GM18868 (cell line): ENCODE results near the gene HNRNPC.
"Not testable (repeated sequence)": the region's sequence is repeated elsewhere in the genome, so short reads cannot be mapped to it uniquely, and the experiment has no call there.

Experiments
- ATAC-seq: cut with Tn5 transposase; IDR thresholded peaks from one replicate; pipeline ENCODE4 v1.9.1; 2021; ENCODE audit warnings: mild to moderate bottlenecking, moderate library complexity; ENCODE audit not compliant: unreplicated experiment

HNRNPC gene

GRCh38 chr14:21213652-21214051 lies 55.6 kb downstream of the HNRNPC start:
- no peak for ATAC-seq

GRCh38 chr14:21212824-21213223 lies 56.4 kb downstream of the HNRNPC start:
- ATAC-seq, result not testable (repeated sequence)

- no peak for ATAC-seq
Observed at GRCh38 chr14:21211509-21211908, 57.7 kb downstream of the HNRNPC start.

- ATAC-seq, result no peak
Observed at GRCh38 chr14:21210023-21210422, 59.2 kb downstream of the HNRNPC start.

DNA sequence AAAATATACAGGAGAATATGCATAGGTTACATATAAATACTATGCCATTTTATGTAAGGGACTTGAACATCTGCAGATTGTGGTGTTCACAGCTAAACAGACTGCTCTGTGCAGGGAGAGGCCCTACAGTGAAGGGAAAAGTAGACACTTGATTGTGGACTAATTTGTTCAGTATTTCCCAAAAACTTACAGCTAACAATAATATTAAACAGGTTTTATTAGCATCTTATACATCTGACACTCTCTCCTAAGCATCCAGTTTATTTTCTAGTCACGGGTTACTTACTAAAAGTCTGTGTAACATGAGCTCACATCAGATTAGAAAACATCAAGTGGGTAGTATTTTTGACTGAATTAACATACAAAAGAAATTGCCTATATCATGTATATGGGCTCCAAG lies 60.1 kb downstream of the HNRNPC start:
- ATAC-seq, result no peak

DNA sequence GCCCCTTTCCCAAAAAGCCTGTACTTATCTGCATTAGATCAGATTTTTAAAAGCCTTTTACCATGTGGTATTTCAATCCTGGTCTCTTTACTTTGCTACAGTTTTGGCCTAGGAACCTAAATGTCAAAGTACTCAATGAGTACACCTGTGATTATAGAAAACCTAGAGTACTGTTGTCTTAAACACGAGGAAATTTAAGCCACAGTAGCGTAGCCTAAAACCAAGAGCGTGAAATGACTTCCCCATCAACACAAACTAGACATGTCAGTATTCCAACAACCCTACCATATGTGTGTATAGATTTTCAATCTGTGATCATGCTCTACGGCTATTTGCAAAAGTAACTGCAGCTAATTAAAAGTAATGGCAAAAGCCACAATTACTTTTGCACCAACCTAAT lies 60.7 kb downstream of the HNRNPC start:
- ATAC-seq, result no peak

DNA sequence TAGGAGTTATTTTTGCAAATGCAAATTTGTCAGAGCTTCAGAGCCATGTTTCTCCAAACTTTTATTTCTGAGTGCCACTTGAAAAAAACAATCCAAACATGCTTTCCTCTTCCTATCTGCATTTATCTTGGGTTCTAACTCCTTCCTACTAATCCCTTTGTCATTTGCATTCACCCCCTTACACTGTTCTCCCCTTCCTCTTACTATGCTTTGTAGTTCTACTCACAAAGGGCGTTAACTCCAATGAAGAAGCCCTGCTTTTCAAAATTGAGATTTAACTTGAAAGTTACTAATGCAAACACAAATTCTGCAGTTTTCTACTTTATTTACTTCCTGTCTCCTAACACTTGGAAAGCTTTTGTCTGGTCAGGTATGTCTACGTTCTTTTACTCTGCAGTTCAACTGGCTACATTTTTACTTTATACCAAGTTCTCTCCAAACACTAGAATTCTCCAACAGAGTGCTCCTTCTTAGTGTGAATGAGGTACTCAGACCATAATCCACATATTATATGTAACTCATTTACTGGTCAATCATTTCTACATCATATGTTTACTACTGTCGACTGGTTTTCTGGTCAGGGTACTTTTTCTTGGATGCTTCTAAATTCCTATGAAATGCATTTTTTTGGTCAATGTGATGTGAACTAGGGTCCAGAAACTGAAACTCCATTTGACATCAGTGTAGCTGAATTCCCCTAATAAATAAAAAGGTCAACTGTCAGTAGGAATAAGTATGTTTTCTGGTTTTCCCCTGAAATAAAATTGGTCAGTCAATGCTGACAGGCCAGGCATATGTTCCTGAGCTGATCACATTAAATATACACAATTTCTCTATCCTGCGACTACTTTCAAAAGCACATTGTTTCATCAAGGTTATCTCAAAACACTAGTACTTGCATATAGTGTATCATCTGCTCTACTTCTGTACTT lies 62.2 kb downstream of the HNRNPC start:
- no peak for ATAC-seq

DNA sequence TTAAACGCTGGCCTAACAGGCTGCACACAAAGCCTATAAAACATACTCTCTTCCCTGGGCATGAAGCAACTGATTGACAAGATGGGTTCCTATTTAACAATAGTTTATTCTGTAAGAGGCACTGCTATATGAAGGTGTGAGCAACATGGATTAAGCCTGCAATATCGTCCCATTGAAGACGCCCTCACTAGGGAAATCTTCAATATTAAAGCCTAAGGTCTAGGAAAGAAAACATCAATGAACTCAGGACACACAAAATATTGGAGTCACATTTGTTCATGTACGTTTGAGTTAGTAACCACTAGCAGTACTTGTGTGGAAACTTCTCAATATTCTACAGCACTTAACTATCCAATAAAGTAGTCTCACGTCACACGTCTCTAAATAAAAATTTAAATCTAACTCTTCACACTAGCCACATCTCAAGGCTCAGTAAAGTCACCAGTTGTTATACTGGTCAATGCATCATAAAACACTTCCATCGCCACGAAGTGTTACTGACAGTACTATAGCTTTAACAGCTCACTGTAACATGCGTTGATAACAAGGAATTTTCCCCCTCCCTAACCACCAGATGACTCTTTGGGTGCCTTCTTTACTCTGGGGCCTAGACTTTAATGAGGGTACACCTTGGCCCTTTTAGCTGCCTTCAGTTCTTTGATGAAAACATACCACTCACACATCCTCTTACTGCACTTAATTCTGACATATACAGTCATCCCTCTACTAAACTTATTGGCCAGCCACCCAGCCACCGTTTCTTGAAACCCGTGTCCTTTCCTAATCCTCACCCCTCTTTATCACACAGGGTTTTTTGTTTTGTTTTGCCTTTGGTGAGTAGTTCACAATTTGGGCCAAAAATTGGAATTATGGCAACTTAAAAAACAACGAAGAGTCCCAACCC lies 63.3 kb downstream of the HNRNPC start:
- no peak for ATAC-seq

DNA sequence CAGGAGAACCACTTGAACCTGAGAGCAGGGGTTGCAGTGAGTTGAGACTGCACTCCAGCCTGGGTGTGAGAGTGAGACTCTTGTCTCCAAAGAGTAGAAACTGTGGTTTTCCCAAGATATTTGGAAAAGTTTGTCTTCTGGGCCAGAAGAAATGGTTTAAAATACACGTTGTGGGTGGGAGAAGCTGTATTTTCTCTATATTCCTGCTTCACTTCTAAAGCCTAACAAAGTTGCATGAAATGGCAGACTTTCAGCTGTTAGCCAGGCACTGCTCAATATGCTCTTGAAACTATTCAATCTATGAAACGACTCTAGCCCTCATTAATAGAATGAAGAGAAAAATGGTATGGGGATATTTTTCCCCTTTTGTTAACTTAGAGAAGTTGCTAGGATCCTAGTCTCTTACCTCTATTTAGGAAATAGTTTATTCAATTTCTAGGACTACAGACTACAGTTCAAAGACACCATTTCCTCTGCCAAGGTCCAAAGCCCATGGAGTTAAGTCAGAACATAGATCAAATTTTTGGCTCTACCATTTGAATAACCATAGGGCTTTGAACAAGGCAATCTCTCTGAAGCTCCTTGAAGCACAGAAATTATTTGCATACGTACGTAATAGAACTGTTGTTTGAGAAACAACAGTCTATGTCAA lies 64.1 kb downstream of the HNRNPC start:
- no peak for ATAC-seq

- ATAC-seq, result no peak
Observed at GRCh38 chr14:21204167-21205025, 64.8 kb downstream of the HNRNPC start.

- ATAC-seq, result no peak
Observed at GRCh38 chr14:21203470-21204166, 65.6 kb downstream of the HNRNPC start.

DNA sequence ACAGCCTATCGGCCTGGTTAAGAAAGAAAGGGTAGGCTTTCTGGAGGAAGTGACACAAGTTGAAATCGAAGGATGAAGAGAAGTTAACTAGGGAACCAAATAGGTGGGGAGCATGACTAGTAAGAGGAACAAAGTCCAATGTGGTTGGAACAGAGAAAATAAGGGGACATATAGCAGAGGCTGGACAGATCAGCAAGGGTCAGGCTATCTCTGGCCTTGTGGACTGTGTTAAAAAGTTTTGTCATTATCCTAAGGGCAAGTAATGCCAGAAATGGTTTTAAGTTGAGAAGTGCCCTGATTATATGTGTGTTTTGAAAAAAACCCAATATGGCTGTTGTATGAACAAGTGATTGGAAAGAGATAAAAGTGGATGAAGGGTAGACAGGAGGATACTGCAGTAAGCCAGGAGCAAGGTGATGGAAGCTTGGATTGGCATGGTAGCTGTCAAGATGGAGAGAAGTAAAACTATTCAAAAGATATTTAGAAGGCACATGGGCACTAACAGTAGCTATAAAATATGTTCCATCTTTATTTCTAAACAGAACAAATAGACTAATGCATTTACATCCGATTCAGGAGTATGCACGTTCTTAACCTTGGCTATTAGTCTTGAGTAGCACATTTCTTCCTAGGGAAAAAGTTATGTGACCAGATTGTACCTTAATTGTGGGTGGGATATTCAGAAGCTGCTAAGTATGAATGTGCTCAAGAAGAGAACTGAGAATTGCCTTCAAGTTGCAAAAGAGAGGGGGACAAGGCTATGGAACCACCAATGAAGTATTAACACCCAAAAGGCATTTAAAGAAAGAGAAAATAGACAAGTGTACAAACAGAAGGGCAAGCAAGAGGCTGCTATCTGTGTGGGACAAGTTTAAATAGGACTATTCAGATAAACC lies 66.5 kb downstream of the HNRNPC start:
- ATAC-seq, result no peak

DNA sequence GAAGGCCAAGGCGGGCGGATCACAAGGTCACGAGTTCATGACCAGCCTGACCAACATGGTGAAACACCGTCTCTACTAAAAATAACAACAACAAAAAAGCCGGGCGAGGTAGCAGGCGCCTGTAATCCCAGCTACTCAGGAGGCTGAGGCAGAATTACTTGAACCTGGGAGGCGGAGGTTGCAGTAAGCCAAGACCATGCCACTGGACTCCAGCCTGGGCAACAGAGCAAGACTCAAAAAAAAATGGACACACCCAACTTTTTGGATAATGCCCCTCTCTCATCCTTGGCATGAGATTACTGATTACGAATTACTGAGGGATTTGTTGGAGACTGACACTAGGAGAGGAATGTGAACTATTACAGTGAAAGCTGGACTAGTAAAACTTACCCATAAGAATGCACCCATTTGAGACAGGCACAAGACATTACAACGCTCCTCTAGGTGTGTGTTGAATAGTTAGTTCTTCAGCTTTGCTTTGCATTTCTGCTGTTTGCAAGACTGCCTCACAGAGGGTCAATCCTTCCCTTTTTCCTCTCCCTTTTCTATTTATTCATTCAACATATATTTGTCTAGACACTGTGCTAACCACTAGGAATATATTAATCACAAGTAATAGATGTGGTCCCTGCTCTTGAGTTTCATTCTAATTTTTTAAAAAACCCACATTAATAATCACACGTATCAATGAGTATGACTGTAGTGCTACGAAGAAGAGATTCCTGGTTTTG lies 67.3 kb downstream of the HNRNPC start:
- ATAC-seq, result no peak

DNA sequence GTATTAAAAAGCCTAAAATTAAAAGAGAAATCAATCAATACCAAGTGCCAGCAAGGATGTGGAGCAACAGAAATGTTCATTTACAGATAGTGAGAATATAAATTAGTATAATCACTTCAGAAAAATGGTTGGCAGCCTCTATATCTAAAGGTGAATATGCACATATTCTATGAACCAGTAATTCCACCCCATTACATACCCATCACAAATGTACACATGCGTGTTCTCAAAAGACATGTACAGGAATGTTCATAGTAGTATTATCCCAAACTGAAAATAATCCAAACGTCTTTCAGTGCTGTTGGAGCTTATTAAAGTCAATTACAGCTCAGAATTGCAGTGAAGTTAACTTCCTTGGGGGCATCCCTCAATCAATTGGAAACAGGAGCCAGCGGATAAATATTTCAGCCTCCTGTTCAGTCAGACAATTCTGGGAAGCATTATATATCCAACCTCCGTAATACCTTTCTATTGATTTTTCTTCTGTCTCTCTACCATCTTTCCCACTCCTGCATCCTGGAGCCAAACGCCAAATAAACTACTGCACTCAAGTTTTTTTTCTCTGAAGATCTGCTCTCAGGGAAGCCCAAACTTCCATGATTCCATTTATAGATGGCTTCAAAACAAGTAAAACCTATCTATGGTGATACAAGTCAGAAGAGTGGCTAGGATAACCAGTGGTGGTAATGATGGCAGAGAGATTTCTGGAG lies 68.3 kb downstream of the HNRNPC start:
- no peak for ATAC-seq

DNA sequence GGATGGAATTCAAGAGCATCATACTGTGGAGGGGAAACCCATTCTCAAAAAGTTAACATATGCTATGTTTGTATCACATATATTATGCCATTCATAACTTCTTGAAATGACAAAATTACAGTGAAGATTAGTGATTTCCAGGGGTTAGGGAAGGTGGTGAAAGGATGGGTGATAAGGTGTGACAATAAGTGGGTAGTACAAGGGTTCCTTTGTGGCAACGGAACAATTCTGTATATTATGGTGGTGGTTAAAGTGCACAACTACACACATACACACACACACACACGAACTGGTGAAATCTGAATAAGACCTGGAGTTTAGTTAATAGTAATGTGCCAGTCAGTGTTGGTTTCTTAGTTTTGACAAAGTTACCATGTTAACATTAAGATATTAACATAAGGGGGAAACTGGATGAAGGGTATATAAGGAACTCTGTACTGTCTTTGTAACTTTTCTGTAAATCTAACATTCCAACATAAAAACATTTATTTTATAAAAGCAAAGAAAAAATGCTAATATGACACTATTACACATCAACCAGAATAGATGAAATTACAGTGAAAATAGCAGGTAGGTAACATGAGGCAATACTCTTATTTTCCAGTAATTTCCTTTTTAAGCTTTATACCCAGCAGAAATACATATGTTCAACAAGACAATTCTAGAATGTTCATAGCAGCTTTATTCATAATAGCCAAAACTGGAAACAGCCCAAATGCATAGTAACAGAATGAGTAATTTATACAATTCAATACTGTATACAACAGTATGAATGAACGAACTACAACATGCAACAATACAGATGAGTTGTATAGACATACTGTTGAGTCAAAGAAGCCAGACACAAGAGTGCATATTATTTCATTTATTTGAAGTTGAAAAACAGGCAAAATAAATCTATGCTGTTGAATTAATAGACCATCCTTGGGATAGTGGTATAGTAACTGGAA lies 69.4 kb downstream of the HNRNPC start:
- no peak for ATAC-seq
